ENCODE measurements around the gene PHLDA1. TPM values are rescaled to one million over a fixed set of nuclear protein-coding genes. Genes with fewer than 3 reads are reported as not detected.

The PHLDA1 gene
- total and polyA plus RNA-seq, 8 donors = 2.9 to 16.1 (median 5.0) TPM

- no peak for TF ChIP-seq CTCF (IDR thresholded peaks at IDR 0.05)
- no peaks in the 10 kb centered on the region for H3K9me3 ChIP-seq
- FAIRE-seq = no peak
- 48 to 71% methylated on average over 7 of the region's 7 CpGs for WGBS, 2 donors
- intact Hi-C loops (cut with DNase I) = no loop called here
- no peaks in the 10 kb centered on the region for H3K36me3 ChIP-seq
- ATAC-seq = no peak
- no peak overlapping the region for H3K4me3 ChIP-seq
- no peak for DNase-seq
- no peak overlapping the region for H3K27ac ChIP-seq
- no peaks in the 10 kb centered on the region for H3K27me3 ChIP-seq
- H3K4me1 ChIP-seq = peaks cover 0 to 13% (median 6%) of the 10 kb centered on the region in 3 donors
Observed at GRCh38 chr12:76025601-76026575, 5.7 kb downstream of the PHLDA1 start.

GRCh38 chr12:76024942-76025600, 6.5 kb downstream of the PHLDA1 start:
- Histone ChIP-seq H3K36me3 (no peaks in the 10 kb centered on the region), H3K27me3 (no peaks in the 10 kb centered on the region), H3K27ac (no peak overlapping the region), H3K9me3 (no peaks in the 10 kb centered on the region), H3K4me3 (no peak overlapping the region), H3K4me1 (peaks cover 0 to 17% (median 6%) of the 10 kb centered on the region in 3 donors)
- ATAC-seq (no peak), DNase-seq (no peak), FAIRE-seq (no peak)
- intact Hi-C loops (cut with DNase I) = no loop called here
- WGBS, 2 donors = 57 to 73% methylated on average over 3 of the region's 3 CpGs
- TF ChIP-seq CTCF (IDR thresholded peaks at IDR 0.05) = no peak

- H3K4me3 ChIP-seq = no peak overlapping the region
- WGBS, 2 donors = 90 to 92% methylated on average over 8 of the region's 8 CpGs
- H3K27me3 ChIP-seq = no peaks in the 10 kb centered on the region
- H3K36me3 ChIP-seq = no peaks in the 10 kb centered on the region
- H3K27ac ChIP-seq = no peak overlapping the region
- no peaks in the 10 kb centered on the region for H3K9me3 ChIP-seq
- H3K4me1 ChIP-seq = peaks cover 0 to 20% (median 6%) of the 10 kb centered on the region in 3 donors
- intact Hi-C loops (cut with DNase I) = no loop called here
- ATAC-seq (no peak), FAIRE-seq (no peak), DNase-seq (no peak)
- no peak for TF ChIP-seq CTCF (IDR thresholded peaks at IDR 0.05)
Observed at GRCh38 chr12:76024102-76024781, 7.3 kb downstream of the PHLDA1 start.

GRCh38 chr12:76023069-76023690, 8.4 kb downstream of the PHLDA1 start:
- no peak for ATAC-seq

More at GRCh38 chr12:76023069-76023690, 8.4 kb downstream of the PHLDA1 start:
- Histone ChIP-seq H3K27ac (no peak overlapping the region), H3K36me3 (no peaks in the 10 kb centered on the region), H3K4me1 (peaks cover 0 to 12% (median 3%) of the 10 kb centered on the region in 3 donors), H3K4me3 (no peak overlapping the region), H3K27me3 (no peaks in the 10 kb centered on the region), H3K9me3 (no peaks in the 10 kb centered on the region)
- 79 to 86% methylated on average over 2 of the region's 2 CpGs for WGBS, 2 donors
- no peak for DNase-seq
- no peak for TF ChIP-seq CTCF (IDR thresholded peaks at IDR 0.05)
- FAIRE-seq = no peak
- intact Hi-C loops (cut with DNase I) = no loop called here

Data from pancreas (tissue), 10 donors.